NCI-H748 treated with DMSO at 0.1 percent for 48 hours (cell line): Measurements from ENCODE around the gene ESR2.
"Not testable (repeated sequence)": the region's sequence is repeated elsewhere in the genome, so short reads cannot be mapped to it uniquely, and the experiment has no call there.

Experiments
- DNase-seq: peaks from one replicate; lab custom pipeline; 2025; lab: John Stamatoyannopoulos, UW

The ESR2 gene

GRCh38 chr14:64221391-64222003 is 72.7 kb downstream of the ESR2 start:
- no peak for DNase-seq

- DNase-seq: no peak
Observed at GRCh38 chr14:64220466-64220865, 73.7 kb downstream of the ESR2 start.

DNA sequence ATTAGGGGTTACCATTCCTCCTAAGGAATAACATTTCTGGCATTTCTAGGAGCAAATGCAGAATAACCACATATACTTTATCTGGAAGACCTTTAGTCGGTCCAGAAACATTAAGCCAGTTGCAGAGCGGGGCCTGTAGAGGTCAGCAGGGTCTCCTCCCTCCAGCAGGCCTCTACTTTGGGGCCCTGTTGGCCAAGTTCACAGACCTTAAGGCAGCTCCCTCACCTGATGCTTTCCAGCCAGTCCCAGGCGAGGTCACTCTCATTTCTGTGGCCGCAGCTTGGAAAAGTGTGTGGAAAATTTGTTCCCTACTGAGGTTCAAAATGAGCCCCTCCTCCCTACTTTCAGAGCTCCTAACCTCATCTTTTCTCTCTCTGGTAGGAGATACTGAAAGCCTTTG is 74.1 kb downstream of the ESR2 start:
- no peak for DNase-seq

DNA sequence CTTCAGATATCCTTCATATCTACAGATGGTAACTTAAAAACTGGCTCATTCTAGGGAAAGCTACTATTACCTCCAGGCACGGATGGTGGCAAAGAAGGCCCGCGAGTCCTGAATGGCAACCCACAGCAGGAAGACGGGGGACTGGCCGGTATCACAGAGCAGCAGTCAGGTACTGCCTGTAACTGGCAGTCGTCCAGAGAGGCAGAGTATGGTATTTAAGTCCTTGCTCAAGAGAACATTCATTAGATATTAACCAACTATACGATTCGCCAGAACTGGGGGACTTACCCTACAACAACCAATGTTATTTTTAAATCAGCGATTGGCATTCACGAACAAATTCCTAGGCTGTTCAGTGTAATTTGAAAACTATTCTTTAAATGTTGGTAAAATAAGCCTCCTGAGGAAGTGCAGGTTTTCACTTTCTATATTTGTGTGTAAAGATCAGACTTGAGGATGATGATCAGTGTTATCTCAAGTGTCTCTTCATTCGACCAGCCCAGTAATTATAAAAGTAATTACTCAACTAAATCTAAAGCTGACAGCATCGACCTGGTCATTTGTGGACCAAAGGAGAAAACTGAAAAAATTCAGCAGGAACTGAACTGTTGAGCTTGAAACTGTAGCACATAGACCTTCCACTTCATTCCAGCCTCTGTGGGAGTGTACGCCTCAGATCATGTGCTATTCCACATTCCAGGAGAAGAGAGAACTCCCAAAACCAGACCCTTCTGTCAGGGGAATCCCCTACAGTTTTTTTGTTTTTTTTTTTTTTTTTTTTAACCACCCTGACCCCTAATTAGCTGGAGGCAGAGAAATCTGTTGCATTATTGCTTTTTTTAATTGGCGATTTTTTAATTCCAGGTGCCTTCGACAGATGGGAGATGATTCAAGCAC is 75.6 kb downstream of the ESR2 start:
- no peak for DNase-seq

- no peak for DNase-seq
Observed at GRCh38 chr14:64217834-64218233, 76.3 kb downstream of the ESR2 start.

GRCh38 chr14:64217308-64217707 is 76.9 kb downstream of the ESR2 start:
- no peak for DNase-seq

- no peak for DNase-seq
Observed at GRCh38 chr14:64215978-64216377, 78.2 kb downstream of the ESR2 start.

DNA sequence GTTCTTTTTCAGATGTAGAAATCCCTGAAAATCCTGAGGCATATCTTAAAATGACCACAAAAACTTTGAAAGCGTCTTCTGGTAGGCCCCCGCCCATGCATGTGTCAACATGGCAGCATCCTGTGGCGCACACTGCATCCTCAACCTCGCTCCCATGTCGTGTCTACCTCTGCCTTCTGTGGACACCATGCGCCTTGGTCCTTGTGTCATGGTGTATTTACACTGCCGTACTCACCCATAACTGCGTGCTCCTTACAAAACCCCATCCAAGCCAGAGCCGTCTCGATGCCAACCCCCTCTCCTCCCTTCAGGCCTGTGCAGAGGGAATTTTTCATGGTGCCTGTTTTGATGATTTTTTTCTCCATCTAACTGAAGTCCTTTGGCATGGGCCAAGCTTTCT is 78.9 kb downstream of the ESR2 start:
- DNase-seq: no peak

- DNase-seq: no peak
Observed at GRCh38 chr14:64213853-64214570, 80.2 kb downstream of the ESR2 start.

- no peak for DNase-seq
Observed at GRCh38 chr14:64213086-64213485, 81.1 kb downstream of the ESR2 start.

DNA sequence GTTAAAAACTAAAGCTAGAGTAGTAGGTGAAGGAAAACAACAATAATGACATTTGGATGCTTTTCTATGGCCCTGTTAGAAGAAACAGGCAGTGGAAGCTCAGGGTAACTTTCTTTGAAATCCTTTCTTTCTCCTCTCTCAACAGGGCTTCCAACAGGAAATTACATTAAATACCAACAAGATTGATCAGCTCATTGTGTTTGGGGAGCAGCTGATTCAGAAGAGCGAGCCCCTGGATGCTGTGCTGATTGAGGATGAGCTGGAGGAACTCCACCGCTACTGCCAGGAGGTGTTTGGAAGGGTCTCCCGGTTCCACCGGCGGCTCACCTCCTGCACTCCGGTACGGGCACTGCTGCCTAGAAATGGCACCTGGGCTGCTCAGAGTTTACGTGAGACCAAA is 81.5 kb downstream of the ESR2 start:
- no peak for DNase-seq

DNA sequence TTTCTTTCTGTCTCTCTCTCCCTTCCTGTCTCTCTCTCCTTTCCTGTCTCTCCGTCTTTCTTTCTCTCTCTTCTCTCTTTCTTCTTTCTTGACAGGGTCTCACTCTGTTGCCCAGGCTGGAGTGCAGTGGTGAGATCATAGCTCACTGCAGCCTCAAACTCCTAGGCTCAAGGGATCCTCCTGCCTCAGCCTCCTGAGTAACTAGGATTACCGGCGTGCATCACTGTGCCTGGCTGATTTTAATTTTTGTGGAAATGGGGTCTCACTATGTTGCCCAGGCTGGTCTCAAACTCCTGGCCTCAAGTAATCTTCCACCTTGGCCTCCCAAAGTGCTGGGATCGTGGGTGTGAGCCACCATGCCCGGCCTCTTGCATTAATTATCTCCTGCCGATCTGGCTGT is 83.3 kb downstream of the ESR2 start:
- not testable (repeated sequence) for DNase-seq

DNA sequence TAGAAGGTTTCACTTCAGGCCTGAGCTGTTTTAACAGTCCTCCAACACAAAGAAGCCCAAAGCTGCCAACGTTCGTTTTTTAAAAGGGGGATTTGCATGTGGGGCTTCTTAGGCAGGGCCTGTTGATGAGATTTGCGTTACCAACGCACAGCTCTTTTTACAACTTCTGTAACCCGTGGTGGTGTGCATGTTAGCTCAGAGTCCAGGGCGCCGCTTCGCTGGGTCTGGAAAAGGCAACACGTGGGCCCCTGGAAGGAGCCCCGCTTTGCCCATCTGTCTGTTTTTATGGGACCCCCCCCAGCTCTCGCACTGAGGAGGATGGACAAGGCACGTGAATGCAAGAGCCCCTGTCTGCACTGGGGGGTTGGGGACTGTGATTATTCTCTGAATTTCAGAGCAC is 84.0 kb downstream of the ESR2 start:
- no peak for DNase-seq

- no peak for DNase-seq
Observed at GRCh38 chr14:64209444-64210131, 84.6 kb downstream of the ESR2 start.

DNA sequence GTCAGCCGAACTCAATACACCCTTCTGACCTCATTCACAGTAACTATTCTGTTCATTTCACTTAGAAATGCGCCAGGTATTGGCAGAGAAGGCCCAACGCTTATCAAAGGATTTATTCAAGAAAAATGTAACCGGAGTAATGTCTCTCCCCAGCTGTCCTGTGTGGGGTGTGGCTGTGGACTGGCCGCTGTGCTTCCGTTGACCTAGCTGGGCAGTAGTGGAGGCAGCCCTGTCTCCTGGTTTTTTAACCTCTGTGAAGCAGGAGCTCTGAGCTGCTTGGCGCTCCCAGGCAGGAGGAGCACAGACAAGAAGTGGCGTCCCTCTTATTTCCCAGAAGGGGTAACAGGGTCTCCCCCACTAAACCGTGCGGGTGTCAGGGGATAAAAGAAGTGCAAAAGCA is 85.2 kb downstream of the ESR2 start:
- no peak for DNase-seq

DNA sequence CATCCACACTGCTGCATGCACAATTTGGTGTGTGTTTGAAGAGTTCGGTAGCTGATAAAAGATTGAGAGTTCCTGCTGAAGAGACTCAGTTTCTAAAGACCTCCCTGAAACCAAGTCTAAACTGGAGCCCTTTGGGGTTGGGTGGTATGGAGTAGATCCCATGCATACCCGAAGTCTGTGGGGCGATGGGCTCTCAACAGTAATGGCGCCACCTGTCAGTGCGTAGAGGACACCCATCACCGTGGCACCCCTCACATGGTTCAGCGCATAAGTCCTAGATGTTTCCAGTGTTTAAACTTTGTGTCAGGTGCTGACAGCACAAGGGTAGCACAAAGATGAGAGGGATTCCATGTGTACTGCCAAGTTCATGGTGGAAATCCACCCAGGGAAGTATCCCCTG is 85.9 kb downstream of the ESR2 start:
- no peak for DNase-seq

DNA sequence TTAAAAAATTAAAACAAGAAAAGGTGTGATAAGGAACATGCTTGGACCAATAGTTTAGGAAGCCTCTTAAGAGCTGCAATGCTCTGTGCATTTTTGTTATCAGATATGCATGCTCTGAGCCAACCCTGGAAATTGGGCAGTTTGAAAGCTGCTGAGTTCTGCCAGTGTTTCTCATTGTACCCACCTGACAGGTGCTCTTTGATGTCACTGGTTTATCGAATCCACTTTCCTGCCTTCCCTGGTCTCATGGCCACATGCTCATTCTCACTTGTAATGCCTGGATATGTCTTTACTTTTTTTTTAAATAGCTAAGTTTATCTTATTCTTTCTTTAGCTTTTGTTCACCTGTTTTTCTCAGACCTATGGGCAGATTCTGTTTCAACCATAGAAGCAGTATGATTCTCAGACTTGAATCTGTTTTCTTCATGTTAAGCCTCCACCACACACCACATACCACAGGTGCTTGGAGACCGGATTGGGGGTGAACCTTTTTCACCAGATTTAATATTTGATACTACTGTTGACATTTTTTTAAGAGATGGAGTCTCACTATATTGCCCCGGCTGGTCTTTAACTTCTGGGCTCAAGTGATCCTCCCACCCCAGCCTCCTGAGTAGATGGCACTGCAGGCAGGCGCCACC is 90.7 kb downstream of the ESR2 start:
- DNase-seq: no peak

DNA sequence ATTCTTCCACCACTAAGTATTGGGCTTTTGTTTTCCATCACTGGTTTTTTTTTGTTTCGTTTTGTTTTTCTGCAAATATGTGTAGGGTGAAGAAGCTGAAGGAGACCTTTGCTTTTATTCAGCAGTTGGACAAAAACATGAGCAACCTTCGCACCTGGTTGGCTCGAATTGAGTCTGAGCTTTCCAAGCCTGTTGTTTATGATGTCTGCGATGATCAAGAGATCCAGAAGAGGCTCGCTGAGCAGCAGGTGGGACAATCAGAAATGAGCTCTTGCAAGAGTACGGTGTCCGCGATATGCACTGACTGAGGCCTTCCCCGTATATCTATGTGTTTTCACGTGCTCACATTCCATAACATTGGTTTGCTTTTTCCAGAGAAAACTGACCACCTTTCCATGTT is 91.5 kb downstream of the ESR2 start:
- DNase-seq: no peak

- DNase-seq: no peak
Observed at GRCh38 chr14:64201921-64202545, 92.1 kb downstream of the ESR2 start.

DNA sequence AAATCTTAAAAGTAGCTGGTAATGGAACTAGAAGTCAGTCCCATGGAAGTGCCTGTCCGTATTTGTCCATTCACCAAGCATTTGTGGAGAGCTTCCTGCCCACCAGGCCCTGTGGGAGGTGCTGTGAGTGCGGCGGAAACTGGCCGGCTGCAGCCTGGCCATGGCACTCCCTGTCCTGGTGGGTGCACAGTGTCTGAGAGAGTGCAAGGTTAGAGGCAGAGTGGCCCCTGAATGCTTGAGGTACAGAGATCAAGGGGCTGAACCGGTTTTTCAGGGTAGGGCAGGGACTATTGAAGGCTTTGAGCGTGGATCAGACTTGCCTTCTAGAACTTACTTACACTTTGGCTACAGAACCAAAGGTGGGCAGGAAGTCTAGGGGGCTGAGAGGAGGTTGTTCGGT is 92.9 kb downstream of the ESR2 start:
- DNase-seq: no peak

- no peak for DNase-seq
Observed at GRCh38 chr14:64200170-64200569, 94.0 kb downstream of the ESR2 start.
